K562 (cell line): Measurements from ENCODE around the gene DPM1. TPM values are rescaled to one million over a fixed set of nuclear protein-coding genes. Genes with fewer than 3 reads are reported as not detected.

Experiments
- BRCA1 ChIP-seq, 2 experiments: fragments of 450-650 bp in 1 of 2; sonication (generic) in 1 of 2; formaldehyde crosslinking in 1 of 2; IDR thresholded peaks; 2 replicates each; pipeline versions ENCODE4 v1.5.0 to v1.6.1; 2017 to 2020; ENCODE audit warnings: mild to moderate bottlenecking in 1 of 2, missing genetic modification reagents in 1 of 2
- E4F1 ChIP-seq: fragments of 250-450 bp; sonication (Bioruptor Pico); IDR thresholded peaks from 2 replicates; pipeline ENCODE4 v1.5.0; 2021; ENCODE audit warnings: mild to moderate bottlenecking, borderline replicate concordance
- HDAC6 ChIP-seq: IDR thresholded peaks from 2 replicates; pipeline ENCODE4 v1.6.1; 2012; ENCODE audit warnings: low read depth, mild to moderate bottlenecking, control low read depth, inconsistent platforms, low read length, moderate library complexity
- ID3 ChIP-seq, 2 experiments: fragments of 250-450 bp in 1 of 2; fragments of 450-650 bp in 1 of 2; sonication (Bioruptor Pico) in 1 of 2; IDR thresholded peaks; 2 replicates each; pipeline versions ENCODE4 v1.6.1 to v1.8.0; 2016 to 2021; ENCODE audit warnings: mild to moderate bottlenecking in 2 of 2, moderate library complexity in 2 of 2, missing compliant biosample characterization in 1 of 2, missing genetic modification characterization in 1 of 2
- ZNF184 ChIP-seq: sonication (generic); formaldehyde crosslinking; IDR thresholded peaks from 2 replicates; pipeline ENCODE4 v1.5.0; 2020; ENCODE audit warnings: missing genetic modification reagents
- ZNF740 ChIP-seq, 3 experiments: fragments of 200-800 bp in 1 of 3; sonication (Bioruptor generic) in 1 of 3; sonication (generic) in 1 of 3; formaldehyde crosslinking in 1 of 3; IDR thresholded peaks; 2 replicates each; pipeline versions ENCODE4 v1.6.1 to v1.8.0; 2016 to 2022; ENCODE audit warnings: mild to moderate bottlenecking in 2 of 3, missing compliant biosample characterization in 2 of 3, missing genetic modification characterization in 2 of 3, missing genetic modification reagents in 1 of 3
- polyA plus RNA-seq, 8 experiments: library from polyadenylated mRNA; depleted of rRNA in 4 of 8; stranded (reverse) in 5 of 8; unstranded in 3 of 8; fragments of >200 nt; fragmentation: Nextera tagmentation in 2 of 8; fragmentation: Illumina TruSeq in 1 of 8; extraction: Ambion mirVana in 2 of 8; extraction: Trizol in 1 of 8; gene quantifications; 2 replicates each; pipeline versions ENCODE4 v1.2.1 to v1.2.3, GENCODE V29; 2011 to 2014; ENCODE audit warnings: inconsistent platforms in 1 of 8, missing spikeins in 1 of 8
- total RNA-seq, 7 experiments: library from RNA; depleted of rRNA in 6 of 7; stranded (reverse); fragments of >200 nt in 6 of 7; fragmentation: Illumina TruSeq in 2 of 7; extraction: Trizol in 2 of 7; gene quantifications; 2 replicates each; pipeline versions ENCODE4 v1.2.1 to v1.2.3, GENCODE V29; 2011 to 2021; ENCODE audit warnings: low replicate concordance in 1 of 7

Gene DPM1
- total and polyA plus RNA-seq, 9 of the 15 experiments (the other 6 are each of a cell fraction or from before 2014, with no cell fraction given): 75.2 to 190 (median 153) TPM

GRCh38 chr20:50958615-50959542 lies 547 bp upstream of the DPM1 start, which contains the start of gene MOCS3 (continued):
- TF ChIP-seq E4F1 (CRISPR knock-in tag) (no peak), ID3 (CRISPR knock-in tag; IDR thresholded peaks at IDR 0.05) (no peak), ID3 (tag; IDR thresholded peaks at IDR 0.05) (0 out of 2 replicates have a peak, but pooled peaks have one; percentile 39), ZNF740 (CRISPR knock-in tag; IDR thresholded peaks at IDR 0.05) (no peak), ZNF740 (tag; IDR thresholded peaks at IDR 0.05) (no peak), HDAC6 (no peak), ZNF184 (CRISPR knock-in tag) (no peak), BRCA1 (IDR thresholded peaks at IDR 0.05) (no peak), BRCA1 (CRISPR knock-in tag; IDR thresholded peaks at IDR 0.05) (0 out of 2 replicates have a peak, but pooled peaks have one; percentile 75)
- TF ChIP-seq, all 486 proteins: peak for 103
